ENCODE data around the gene FKBP15.

Gene FKBP15

GRCh38 chr9:113131689-113132151 is 89.4 kb downstream of the FKBP15 start:
- no peak for ATAC-seq
- TF ChIP-seq OSR1 (CRISPR knock-in tag; IDR thresholded peaks at IDR 0.05), result no peak
- no peak for TF ChIP-seq PPARA (CRISPR knock-in tag; IDR thresholded peaks at IDR 0.05; ENCODE audit: borderline replicate concordance)
- TF ChIP-seq TCF4 (CRISPR knock-in tag; IDR thresholded peaks at IDR 0.05; ENCODE audit: borderline replicate concordance), result no peak
- TF ChIP-seq GLIS3 (CRISPR knock-in tag; IDR thresholded peaks at IDR 0.05), result no peak
- TF ChIP-seq POU6F1 (CRISPR knock-in tag; IDR thresholded peaks at IDR 0.05; ENCODE audit: borderline replicate concordance, low read depth), result no peak
- TF ChIP-seq ZC3H10 (CRISPR knock-in tag; IDR thresholded peaks at IDR 0.05), result no peak
- no peak for TF ChIP-seq CSRNP3 (CRISPR knock-in tag; IDR thresholded peaks at IDR 0.05)

DNA sequence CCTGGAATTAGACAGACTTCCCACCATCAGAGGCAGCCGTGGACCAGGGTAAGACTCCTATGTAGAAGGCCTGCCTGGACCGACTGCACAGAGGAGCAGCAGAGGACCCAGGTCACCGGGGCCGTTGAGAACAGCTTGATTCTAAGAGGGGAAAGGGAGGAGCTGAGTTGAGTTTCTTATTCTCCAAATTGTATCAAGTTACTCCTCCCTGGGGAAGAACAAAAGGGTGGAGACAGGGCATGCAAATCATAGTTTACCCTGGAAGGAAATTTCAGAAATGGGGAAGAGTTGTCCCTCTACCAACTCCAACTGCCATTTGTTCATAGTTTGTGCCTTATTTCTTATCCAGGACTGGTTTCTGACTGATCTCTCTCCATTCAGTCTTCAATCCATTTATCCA is 91.2 kb downstream of the FKBP15 start:
- no peak for ATAC-seq

GRCh38 chr9:113129466-113129865 is 91.6 kb downstream of the FKBP15 start:
- ATAC-seq, result no peak
- TF ChIP-seq ZFP30 (CRISPR knock-in tag; IDR thresholded peaks at IDR 0.05) (no peak), ESRRG (CRISPR knock-in tag; IDR thresholded peaks at IDR 0.05) (no peak), GLIS3 (CRISPR knock-in tag; IDR thresholded peaks at IDR 0.05) (no peak), TCF4 (CRISPR knock-in tag; IDR thresholded peaks at IDR 0.05; ENCODE audit: borderline replicate concordance) (no peak), ISL1 (CRISPR knock-in tag; IDR thresholded peaks at IDR 0.05) (no peak), POU6F1 (CRISPR knock-in tag; IDR thresholded peaks at IDR 0.05; ENCODE audit: borderline replicate concordance, low read depth) (no peak), SNAI2 (CRISPR knock-in tag; IDR thresholded peaks at IDR 0.05) (no peak), PATZ1 (CRISPR knock-in tag; IDR thresholded peaks at IDR 0.05; ENCODE audit: borderline replicate concordance) (no peak), OSR1 (CRISPR knock-in tag; IDR thresholded peaks at IDR 0.05) (no peak), ZNF70 (CRISPR knock-in tag; IDR thresholded peaks at IDR 0.05) (no peak), TOX (CRISPR knock-in tag; IDR thresholded peaks at IDR 0.05; ENCODE audit: borderline replicate concordance) (no peak), BACH2 (CRISPR knock-in tag; IDR thresholded peaks at IDR 0.05; ENCODE audit: borderline replicate concordance) (no peak)

More for the DNA sequence above, 91.2 kb downstream of the FKBP15 start:
- no peak for TF ChIP-seq RARB (CRISPR knock-in tag; IDR thresholded peaks at IDR 0.05)
- TF ChIP-seq, protein P1, sequence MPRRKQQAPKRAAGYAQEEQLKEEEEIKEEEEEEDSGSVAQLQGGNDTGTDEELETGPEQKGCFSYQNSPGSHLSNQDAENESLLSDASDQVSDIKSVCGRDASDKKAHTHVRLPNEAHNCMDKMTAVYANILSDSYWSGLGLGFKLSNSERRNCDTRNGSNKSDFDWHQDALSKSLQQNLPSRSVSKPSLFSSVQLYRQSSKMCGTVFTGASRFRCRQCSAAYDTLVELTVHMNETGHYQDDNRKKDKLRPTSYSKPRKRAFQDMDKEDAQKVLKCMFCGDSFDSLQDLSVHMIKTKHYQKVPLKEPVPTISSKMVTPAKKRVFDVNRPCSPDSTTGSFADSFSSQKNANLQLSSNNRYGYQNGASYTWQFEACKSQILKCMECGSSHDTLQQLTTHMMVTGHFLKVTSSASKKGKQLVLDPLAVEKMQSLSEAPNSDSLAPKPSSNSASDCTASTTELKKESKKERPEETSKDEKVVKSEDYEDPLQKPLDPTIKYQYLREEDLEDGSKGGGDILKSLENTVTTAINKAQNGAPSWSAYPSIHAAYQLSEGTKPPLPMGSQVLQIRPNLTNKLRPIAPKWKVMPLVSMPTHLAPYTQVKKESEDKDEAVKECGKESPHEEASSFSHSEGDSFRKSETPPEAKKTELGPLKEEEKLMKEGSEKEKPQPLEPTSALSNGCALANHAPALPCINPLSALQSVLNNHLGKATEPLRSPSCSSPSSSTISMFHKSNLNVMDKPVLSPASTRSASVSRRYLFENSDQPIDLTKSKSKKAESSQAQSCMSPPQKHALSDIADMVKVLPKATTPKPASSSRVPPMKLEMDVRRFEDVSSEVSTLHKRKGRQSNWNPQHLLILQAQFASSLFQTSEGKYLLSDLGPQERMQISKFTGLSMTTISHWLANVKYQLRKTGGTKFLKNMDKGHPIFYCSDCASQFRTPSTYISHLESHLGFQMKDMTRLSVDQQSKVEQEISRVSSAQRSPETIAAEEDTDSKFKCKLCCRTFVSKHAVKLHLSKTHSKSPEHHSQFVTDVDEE (CRISPR knock-in tag; IDR thresholded peaks at IDR 0.05), result no peak
- no peak for TF ChIP-seq POU6F1 (CRISPR knock-in tag; IDR thresholded peaks at IDR 0.05; ENCODE audit: borderline replicate concordance, low read depth)
- no peak for TF ChIP-seq TOX (CRISPR knock-in tag; IDR thresholded peaks at IDR 0.05; ENCODE audit: borderline replicate concordance)
- TF ChIP-seq ZNF70 (CRISPR knock-in tag; IDR thresholded peaks at IDR 0.05), result no peak
- TF ChIP-seq ZNF8 (CRISPR knock-in tag; IDR thresholded peaks at IDR 0.05), result no peak
- TF ChIP-seq ZC3H10 (CRISPR knock-in tag; IDR thresholded peaks at IDR 0.05), result no peak
- no peak for TF ChIP-seq ISL1 (CRISPR knock-in tag; IDR thresholded peaks at IDR 0.05)
- no peak for TF ChIP-seq ZFP30 (CRISPR knock-in tag; IDR thresholded peaks at IDR 0.05)
- no peak for TF ChIP-seq TCF4 (CRISPR knock-in tag; IDR thresholded peaks at IDR 0.05; ENCODE audit: borderline replicate concordance)
- TF ChIP-seq SNAI2 (CRISPR knock-in tag; IDR thresholded peaks at IDR 0.05), result no peak
- no peak for TF ChIP-seq ZNF565 (CRISPR knock-in tag; conservative IDR thresholded peaks at IDR 0.05; ENCODE audit: low read depth)
- no peak for TF ChIP-seq ESRRG (CRISPR knock-in tag; IDR thresholded peaks at IDR 0.05)
- no peak for TF ChIP-seq ARNTL (CRISPR knock-in tag; IDR thresholded peaks at IDR 0.05; ENCODE audit: borderline replicate concordance, low read depth)
- TF ChIP-seq CSDC2 (CRISPR knock-in tag; IDR thresholded peaks at IDR 0.05), result no peak
- TF ChIP-seq OSR1 (CRISPR knock-in tag; IDR thresholded peaks at IDR 0.05), result no peak

All from SK-N-SH treated with all-trans-retinoic acid at 6 μM for 48 hours (cell line).